Mucosa of descending colon (tissue), 3 donors: ENCODE data around the gene TRIP13. TPM values are rescaled to one million over a fixed set of nuclear protein-coding genes. Genes with fewer than 3 reads are reported as not detected.

Source experiments
- ATAC-seq: fragments of 200-7000 bp; cut with Tn5 transposase; one replicate; pipeline ENCODE4 v1.9.1; 2020; ENCODE audit warnings: mild to moderate bottlenecking, moderate library complexity
- DNase-seq, 3 donors: peaks; one replicate each; pipeline ENCODE4 v3.0.0-alpha.2; 2020
- H3K36me3 ChIP-seq: fragments of 200-600 bp; one replicate; pipeline ENCODE4 v1.8.0; 2021; ENCODE audit warnings: low read depth, mild to moderate bottlenecking
- H3K4me1 ChIP-seq: fragments of 200-600 bp; one replicate; pipeline ENCODE4 v1.8.0; 2021; ENCODE audit warnings: low read depth, mild to moderate bottlenecking
- H3K4me3 ChIP-seq: fragments of 200-600 bp; one replicate; pipeline ENCODE4 v1.8.0; 2021; ENCODE audit warnings: mild to moderate bottlenecking
- H3K9me3 ChIP-seq: fragments of 200-600 bp; one replicate; pipeline ENCODE4 v1.8.0; 2021; ENCODE audit warnings: mild to moderate bottlenecking
- CTCF ChIP-seq: fragments of 200-600 bp; IDR thresholded peaks from one replicate; pipeline ENCODE4 v1.8.0; 2022; ENCODE audit warnings: antibody characterized with exemption, mild to moderate bottlenecking
- intact Hi-C, 2 donors: fragments of 100-400 bp; cut with DNase I in 1 of 2; cut with micrococcal nuclease in 1 of 2; formaldehyde crosslinking; loops; one replicate each; pipeline versions ENCODE4 v1.11.0 to v1.11.1; 2022; cut with DNase I, micrococcal nuclease
- total RNA-seq, 3 donors: library from RNA; stranded (reverse); fragmentation: NEBNext Ultra II Directional in 2 of 3; extraction: Animal tissue kit (Norgen Biotek cat#: 25700) in 2 of 3; gene quantifications; one replicate each; pipeline versions ENCODE4 v1.2.1 to v1.2.4, GENCODE V29; 2021 to 2023
- donor health status: DM: no; HTN: no; CAD: no; lungs with moderate emphysema.
- donor health status: DM: no; HTN: no; CAD: no.
- donor health status: DM: no; HTN: yes; CAD: no.

The TRIP13 gene
- total RNA-seq, 3 donors from 2014 or later = 1.4 to 7.1 (median 2.1) TPM

GRCh38 chr5:883475-884181 is 9.1 kb upstream of the TRIP13 start:
- no peak for ATAC-seq
- intact Hi-C loops = no loop called here
- H3K4me1 ChIP-seq = no peaks in the 10 kb centered on the region
- H3K4me3 ChIP-seq = no peak overlapping the region
- no peak for TF ChIP-seq CTCF
- H3K36me3 ChIP-seq = peaks cover 19% of the 10 kb centered on the region
- no peaks in the 10 kb centered on the region for H3K9me3 ChIP-seq
- no peak for DNase-seq

- Histone ChIP-seq H3K9me3 (no peaks in the 10 kb centered on the region), H3K36me3 (peaks cover 19% of the 10 kb centered on the region), H3K4me3 (no peak overlapping the region), H3K4me1 (no peaks in the 10 kb centered on the region)
- DNase-seq (no peak), ATAC-seq (peak; percentile 19)
- intact Hi-C loops = no loop called here
- no peak for TF ChIP-seq CTCF
Observed at GRCh38 chr5:884345-885126, 8.1 kb upstream of the TRIP13 start.

GRCh38 chr5:885127-885442 is 7.6 kb upstream of the TRIP13 start:
- H3K36me3 ChIP-seq = peaks cover 19% of the 10 kb centered on the region
- no peak for ATAC-seq
- no peaks in the 10 kb centered on the region for H3K4me1 ChIP-seq
- no peak for TF ChIP-seq CTCF
- DNase-seq = no peak
- intact Hi-C loops = no loop called here
- H3K4me3 ChIP-seq = no peak overlapping the region
- no peaks in the 10 kb centered on the region for H3K9me3 ChIP-seq

- H3K9me3 ChIP-seq = no peaks in the 10 kb centered on the region
- DNase-seq = no peak
- H3K4me1 ChIP-seq = no peaks in the 10 kb centered on the region
- H3K4me3 ChIP-seq = no peak overlapping the region
- H3K36me3 ChIP-seq = peaks cover 19% of the 10 kb centered on the region
- peak; percentile 11 for ATAC-seq
- TF ChIP-seq CTCF = no peak
- intact Hi-C loops = no loop called here
Observed at GRCh38 chr5:885529-885928, 7.2 kb upstream of the TRIP13 start.

DNA sequence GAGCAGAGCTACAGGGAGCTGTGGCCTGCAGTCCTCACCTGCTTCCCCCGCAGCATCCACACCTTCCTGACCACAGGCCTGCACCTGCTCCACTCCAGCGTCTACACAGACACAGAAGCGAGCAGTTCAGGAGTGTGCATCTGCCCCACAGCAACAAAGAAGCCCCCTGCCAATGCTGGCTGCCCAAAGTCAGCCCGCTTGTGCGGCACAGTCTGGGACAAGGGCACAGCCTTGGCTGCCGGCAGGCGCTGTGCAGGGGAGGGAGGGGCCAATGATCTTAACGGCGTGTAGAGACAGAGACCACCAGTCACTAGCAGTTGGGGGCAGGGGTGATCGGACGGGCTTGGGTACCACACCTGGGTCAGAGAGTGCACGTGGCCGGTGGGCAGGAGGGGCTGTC is 6.6 kb upstream of the TRIP13 start:
- no peak for TF ChIP-seq CTCF
- Histone ChIP-seq H3K4me1 (peaks cover under 1% of the 10 kb centered on the region), H3K9me3 (no peaks in the 10 kb centered on the region), H3K4me3 (no peak overlapping the region), H3K36me3 (peaks cover 15% of the 10 kb centered on the region)
- no peak for DNase-seq
- intact Hi-C loops = no loop called here
- no peak for ATAC-seq
